ENCODE results near the gene ZKSCAN1.

The ZKSCAN1 gene

DNA sequence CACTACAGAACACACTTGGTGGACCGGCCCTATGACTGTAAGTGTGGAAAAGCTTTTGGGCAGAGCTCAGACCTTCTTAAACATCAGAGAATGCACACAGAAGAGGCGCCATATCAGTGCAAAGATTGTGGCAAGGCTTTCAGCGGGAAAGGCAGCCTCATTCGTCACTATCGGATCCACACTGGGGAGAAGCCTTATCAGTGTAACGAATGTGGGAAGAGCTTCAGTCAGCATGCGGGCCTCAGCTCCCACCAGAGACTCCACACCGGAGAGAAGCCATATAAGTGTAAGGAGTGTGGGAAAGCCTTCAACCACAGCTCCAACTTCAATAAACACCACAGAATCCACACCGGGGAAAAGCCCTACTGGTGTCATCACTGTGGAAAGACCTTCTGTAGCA, 48.8 kb downstream of the ZKSCAN1 start:
- TF ChIP-seq CTCF (conservative IDR thresholded peaks at IDR 0.05), result no peak
- H3K27ac ChIP-seq, result no peak overlapping the region

GRCh38 chr7:100065452-100066186, 50.2 kb downstream of the ZKSCAN1 start:
- no peak for TF ChIP-seq CTCF (conservative IDR thresholded peaks at IDR 0.05)
- no peak overlapping the region for H3K27ac ChIP-seq

GRCh38 chr7:100066953-100067352, 51.6 kb downstream of the ZKSCAN1 start:
- TF ChIP-seq CTCF (conservative IDR thresholded peaks at IDR 0.05), result 0 out of 2 replicates have a peak, but pooled peaks have one; percentile 10
- no peak overlapping the region; the same call in 1 of the 2 replicates for H3K27ac ChIP-seq

GRCh38 chr7:100069991-100070390, 54.6 kb downstream of the ZKSCAN1 start:
- no peak for TF ChIP-seq CTCF (conservative IDR thresholded peaks at IDR 0.05)
- no peak overlapping the region for H3K27ac ChIP-seq

DNA sequence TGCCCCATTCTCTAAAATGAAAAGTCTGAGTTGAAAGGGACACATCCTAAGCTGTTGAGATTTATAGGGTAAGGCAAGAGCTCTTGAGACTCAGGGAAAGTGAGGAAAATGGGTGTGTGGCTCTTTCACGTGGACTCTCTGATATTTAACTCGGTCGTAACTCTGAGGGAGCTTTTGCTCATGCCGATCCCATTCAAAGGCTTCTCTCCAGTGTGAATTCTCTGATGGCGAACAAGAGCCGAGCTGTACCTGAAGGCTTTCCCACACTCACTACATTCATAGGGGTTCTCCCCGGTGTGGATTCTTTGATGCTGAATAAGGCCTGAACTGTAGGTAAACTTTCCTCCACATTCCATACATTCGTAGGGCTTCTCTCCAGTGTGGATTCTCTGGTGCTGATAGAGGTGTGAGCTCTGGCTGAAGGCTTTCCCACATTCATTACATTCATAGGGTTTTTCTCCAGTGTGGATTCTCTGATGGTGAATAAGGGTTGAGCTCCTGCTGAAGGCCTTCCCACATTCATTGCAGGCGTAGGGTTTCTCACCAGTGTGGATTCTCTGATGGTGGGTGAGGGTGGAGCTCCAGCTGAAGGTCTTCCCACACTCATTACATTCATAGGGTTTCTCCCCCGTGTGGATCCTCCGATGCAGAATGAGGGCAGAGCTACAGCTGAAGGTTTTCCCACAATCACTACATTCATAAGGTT, 55.8 kb downstream of the ZKSCAN1 start:
- H3K27ac ChIP-seq, result no peak overlapping the region
- no peak for TF ChIP-seq CTCF (conservative IDR thresholded peaks at IDR 0.05)

GRCh38 chr7:100072462-100072861, 57.1 kb downstream of the ZKSCAN1 start:
- no peak overlapping the region for H3K27ac ChIP-seq
- no peak for TF ChIP-seq CTCF (conservative IDR thresholded peaks at IDR 0.05)

GRCh38 chr7:100074841-100075240, 59.4 kb downstream of the ZKSCAN1 start:
- no peak for TF ChIP-seq CTCF (conservative IDR thresholded peaks at IDR 0.05)
- H3K27ac ChIP-seq, result no peak overlapping the region
